K562 (cell line): ENCODE results near the gene SPOCD1. TPM values are rescaled to one million over a fixed set of nuclear protein-coding genes. Genes with fewer than 3 reads are reported as not detected.

Source experiments
- ATF7 ChIP-seq: fragments of 450-650 bp; IDR thresholded peaks from 2 replicates; pipeline ENCODE4 v1.7.1; 2014; ENCODE audit warnings: mild to moderate bottlenecking, moderate library complexity
- BCOR ChIP-seq: fragments of 450-650 bp; IDR thresholded peaks from 2 replicates; pipeline ENCODE4 v1.6.1; 2016
- CBX3 ChIP-seq, 2 experiments: IDR thresholded peaks; 1 replicate in 1 of 2; 2 replicates in 1 of 2; pipeline ENCODE4 v1.6.1; 2012; ENCODE audit warnings: inconsistent platforms in 2 of 2, low read length in 2 of 2, borderline replicate concordance in 1 of 2, control low read depth in 1 of 2
- EP300 ChIP-seq: IDR thresholded peaks from 2 replicates; pipeline ENCODE4 v1.6.1; 2012; ENCODE audit warnings: low read length, improper control_type of control experiment
- FOXA1 ChIP-seq: fragments of 450-650 bp; IDR thresholded peaks from 2 replicates; pipeline ENCODE4 v1.6.1; 2016; ENCODE audit warnings: mild to moderate bottlenecking, borderline replicate concordance
- KDM4B ChIP-seq, 2 experiments: fragments of 450-650 bp in 1 of 2; sonication (generic) in 1 of 2; IDR thresholded peaks; 2 replicates each; pipeline ENCODE4 v1.6.1; 2016 to 2017; ENCODE audit warnings: borderline replicate concordance in 2 of 2, antibody characterized with exemption in 1 of 2, low read depth in 1 of 2, mild to moderate bottlenecking in 1 of 2
- L3MBTL2 ChIP-seq: fragments of 450-650 bp; IDR thresholded peaks from 2 replicates; pipeline ENCODE4 v1.6.1; 2016; ENCODE audit warnings: mild to moderate bottlenecking, moderate library complexity
- MITF ChIP-seq: IDR thresholded peaks from 2 replicates; pipeline ENCODE4 v1.6.1; 2014; ENCODE audit warnings: antibody characterized with exemption
- MTA1 ChIP-seq: fragments of 450-650 bp; IDR thresholded peaks from 2 replicates; pipeline ENCODE4 v1.6.1; 2017; ENCODE audit warnings: borderline replicate concordance
- MTA2 ChIP-seq: fragments of 450-650 bp; IDR thresholded peaks from 2 replicates; pipeline ENCODE4 v1.6.1; 2016; ENCODE audit warnings: low read depth
- MTA3 ChIP-seq: fragments of 450-650 bp; formaldehyde crosslinking; IDR thresholded peaks from 2 replicates; pipeline ENCODE4 v1.6.1; 2017; ENCODE audit warnings: mild to moderate bottlenecking, borderline replicate concordance
- NRF1 ChIP-seq, 2 experiments: fragments of 450-650 bp; IDR thresholded peaks in 1 of 2; conservative IDR thresholded peaks in 1 of 2; 2 replicates each; pipeline ENCODE4 v1.6.1; 2014; ENCODE audit warnings: mild to moderate bottlenecking in 2 of 2
- PCBP2 ChIP-seq: fragments of 200-400 bp; formaldehyde crosslinking; IDR thresholded peaks from 2 replicates; pipeline ENCODE4 v1.6.1; 2018; ENCODE audit warnings: low read length, low read depth, mild to moderate bottlenecking, moderate library complexity; ENCODE audit not compliant: poor library complexity, severe bottlenecking
- PKNOX1 ChIP-seq: fragments of 450-650 bp; IDR thresholded peaks from 2 replicates; pipeline ENCODE4 v1.6.1; 2016
- RBM25 ChIP-seq: fragments of 200-400 bp; formaldehyde crosslinking; IDR thresholded peaks from 2 replicates; pipeline ENCODE4 v1.6.1; 2018; ENCODE audit warnings: low read length, low read depth, moderate library complexity; ENCODE audit not compliant: severe bottlenecking
- SMARCE1 ChIP-seq: fragments of 450-650 bp; IDR thresholded peaks from 2 replicates; pipeline ENCODE4 v1.7.1; 2016; ENCODE audit warnings: mild to moderate bottlenecking
- SP1 ChIP-seq: sonication (generic); formaldehyde crosslinking; IDR thresholded peaks from 2 replicates; pipeline ENCODE4 v1.8.1; 2022; ENCODE audit warnings: mild to moderate bottlenecking, missing genetic modification reagents
- TAL1 ChIP-seq: fragments of 450-650 bp; IDR thresholded peaks from 2 replicates; pipeline ENCODE4 v1.6.1; 2016; ENCODE audit warnings: mild to moderate bottlenecking
- TCF3 ChIP-seq: sonication (generic); formaldehyde crosslinking; IDR thresholded peaks from 2 replicates; pipeline ENCODE4 v1.4.0; 2020; ENCODE audit warnings: mild to moderate bottlenecking, missing genetic modification reagents
- TSC22D4 ChIP-seq: fragments of 450-650 bp; IDR thresholded peaks from 2 replicates; pipeline ENCODE4 v1.6.1; 2016; ENCODE audit warnings: missing genetic modification characterization, missing biosample characterization, control low read depth
- VEZF1 ChIP-seq: fragments of 200-800 bp; sonication (Bioruptor generic); IDR thresholded peaks from 2 replicates; pipeline ENCODE4 v1.6.1; 2017; ENCODE audit warnings: missing genetic modification characterization, missing compliant biosample characterization
- ZNF584 ChIP-seq: fragments of 200-800 bp; sonication (Bioruptor generic); IDR thresholded peaks from 2 replicates; pipeline ENCODE4 v1.6.1; 2016; ENCODE audit warnings: low read depth, mild to moderate bottlenecking, missing genetic modification characterization, missing compliant biosample characterization
- ZNF740 ChIP-seq, 3 experiments: fragments of 200-800 bp in 1 of 3; sonication (Bioruptor generic) in 1 of 3; sonication (generic) in 1 of 3; formaldehyde crosslinking in 1 of 3; IDR thresholded peaks; 2 replicates each; pipeline versions ENCODE4 v1.6.1 to v1.8.0; 2016 to 2022; ENCODE audit warnings: mild to moderate bottlenecking in 2 of 3, missing compliant biosample characterization in 2 of 3, missing genetic modification characterization in 2 of 3, missing genetic modification reagents in 1 of 3
- polyA plus RNA-seq, 8 experiments: library from polyadenylated mRNA; depleted of rRNA in 4 of 8; stranded (reverse) in 5 of 8; unstranded in 3 of 8; fragments of >200 nt; fragmentation: Nextera tagmentation in 2 of 8; fragmentation: Illumina TruSeq in 1 of 8; extraction: Ambion mirVana in 2 of 8; extraction: Trizol in 1 of 8; gene quantifications; 2 replicates each; pipeline versions ENCODE4 v1.2.1 to v1.2.3, GENCODE V29; 2011 to 2014; ENCODE audit warnings: inconsistent platforms in 1 of 8, missing spikeins in 1 of 8
- total RNA-seq, 7 experiments: library from RNA; depleted of rRNA in 6 of 7; stranded (reverse); fragments of >200 nt in 6 of 7; fragmentation: Illumina TruSeq in 2 of 7; extraction: Trizol in 2 of 7; gene quantifications; 2 replicates each; pipeline versions ENCODE4 v1.2.1 to v1.2.3, GENCODE V29; 2011 to 2021; ENCODE audit warnings: low replicate concordance in 1 of 7

SPOCD1 gene
- total and polyA plus RNA-seq, 9 of the 15 experiments (the other 6 are each of a cell fraction or from before 2014, with no cell fraction given) = 0.03 to 0.71 (median 0.26) TPM; not detected in 1

- 0 out of 2 replicates have a peak, but pooled peaks have one; percentile 40 for TF ChIP-seq ATF7
- TF ChIP-seq MTA3 = 0 out of 2 replicates have a peak, but pooled peaks have one; percentile 17
- TF ChIP-seq TSC22D4 (tag) = no peak
- peak; percentile 70 for TF ChIP-seq TAL1
- TF ChIP-seq VEZF1 = 0 out of 2 replicates have a peak, but pooled peaks have one; percentile 10
- peak; percentile 40; the same call in 1 of the 2 replicates for TF ChIP-seq FOXA1
- TF ChIP-seq NRF1 (conservative IDR thresholded peaks at IDR 0.05 in 1 of 2, IDR thresholded peaks at IDR 0.05 in 1 of 2) = 0 out of 4 replicates have a peak, but pooled peaks of 1 of the 2 experiments have one; percentile 26
- TF ChIP-seq SP1 (CRISPR knock-in tag) = 0 out of 2 replicates have a peak, but pooled peaks have one; percentile 23
- TF ChIP-seq PCBP2 = no peak
- no peak for TF ChIP-seq L3MBTL2
- peak; percentile 74 for TF ChIP-seq TCF3
- no peak for TF ChIP-seq KDM4B (IDR thresholded peaks at IDR 0.05; ENCODE audit: borderline replicate concordance in 2 of 2, low read depth in 1 of 2)
- peak; percentile 93 for TF ChIP-seq RBM25
- TF ChIP-seq MITF = no peak
- TF ChIP-seq PKNOX1 = peak; percentile 53; the same call in 1 of the 2 replicates
- TF ChIP-seq BCOR = peak; percentile 85; the same call in 1 of the 2 replicates
- 0 out of 3 replicates have a peak, but pooled peaks of 1 of the 2 experiments have one; percentile 34 for TF ChIP-seq CBX3 (IDR thresholded peaks at IDR 0.05; ENCODE audit: borderline replicate concordance in 1 of 2, low read length in 2 of 2)
- TF ChIP-seq MTA2 = peak; percentile 22; the same call in 1 of the 2 replicates
- peak; percentile 70; the same call in 1 of the 2 replicates for TF ChIP-seq SMARCE1
- TF ChIP-seq EP300 = peak; percentile 46
- TF ChIP-seq ZNF740 (CRISPR knock-in tag; IDR thresholded peaks at IDR 0.05) = peak; percentile 89
- peak in 1 of 2 experiments; percentile 69; a peak in 1 of 4 replicates for TF ChIP-seq ZNF740 (tag; IDR thresholded peaks at IDR 0.05)
- peak; percentile 33; the same call in 1 of the 2 replicates for TF ChIP-seq MTA1
- TF ChIP-seq ZNF584 (CRISPR knock-in tag) = peak; percentile 71; the same call in 1 of the 2 replicates
These were observed 46.7 kb downstream of the SPOCD1 start (continued) for GRCh38 chr1:31768939-31769704.
